ENCODE data around the gene ITPR3. TPM values are rescaled to one million over a fixed set of nuclear protein-coding genes. Genes with fewer than 3 reads are reported as not detected.

The ITPR3 gene
- total RNA-seq, 1 donor from 2014 or later: 21.6 TPM

DNA sequence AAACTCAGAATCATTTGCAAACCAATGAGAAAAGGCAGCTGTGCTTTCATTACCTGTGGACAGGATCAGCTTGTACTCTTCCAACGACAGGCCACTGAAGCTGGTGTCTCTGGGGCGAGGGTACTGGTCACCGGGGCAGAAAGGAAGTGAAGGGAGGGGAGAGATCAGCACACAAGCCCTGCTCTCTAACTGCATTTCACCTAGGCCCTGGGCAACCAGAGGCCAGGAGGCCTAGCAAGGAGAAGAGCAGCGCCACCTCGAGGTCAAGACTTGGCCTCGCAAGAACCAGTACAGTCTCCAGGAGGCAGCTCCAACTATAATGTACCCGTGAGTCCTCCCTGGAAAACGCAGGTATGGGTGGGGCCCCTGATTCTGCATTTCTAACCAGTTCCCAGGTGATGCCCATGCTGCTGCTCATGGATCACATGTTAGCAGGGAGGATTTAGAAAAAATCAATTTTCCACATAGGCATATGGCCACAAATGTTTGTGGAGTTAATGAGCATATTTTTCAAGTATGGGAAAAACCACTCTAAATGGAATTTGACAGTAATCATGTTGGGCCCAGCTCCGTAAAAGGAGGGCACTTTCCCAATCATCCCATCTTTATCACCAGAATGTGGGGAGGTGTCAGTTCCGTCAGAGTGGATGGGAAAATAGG, 79.4 kb downstream of the ITPR3 start:
- peak; percentile 82 for DNase-seq

DNA sequence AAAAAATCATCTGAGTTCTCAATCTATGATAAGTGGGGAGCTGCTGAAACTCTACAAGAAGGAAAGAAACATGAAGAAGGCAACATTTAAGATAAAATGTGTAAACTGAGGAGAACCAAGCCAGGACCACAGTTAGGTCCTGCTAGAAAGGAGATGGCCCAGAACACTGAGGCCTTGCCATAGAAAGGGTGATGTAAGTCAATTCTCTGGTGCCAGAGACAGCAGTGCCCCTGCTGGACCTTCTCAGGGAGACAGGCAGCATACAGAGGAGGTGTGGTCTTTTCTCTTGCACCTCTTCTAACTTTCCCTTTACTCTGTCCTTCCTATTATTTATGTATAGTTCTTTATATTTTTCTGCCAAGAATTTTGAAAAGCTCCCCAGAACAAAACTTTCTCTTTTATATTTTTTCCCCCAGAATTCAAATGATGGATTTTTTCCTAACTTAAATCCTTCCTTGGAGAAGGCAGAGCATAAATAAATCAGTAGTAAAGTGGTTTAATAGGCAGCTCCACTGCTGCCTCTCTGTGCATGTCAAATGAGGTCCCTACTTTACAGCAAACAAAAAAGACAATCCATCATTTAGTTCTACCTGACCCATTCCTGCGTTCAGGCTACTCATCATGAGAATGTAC, 81.3 kb downstream of the ITPR3 start:
- no peak for DNase-seq

DNA sequence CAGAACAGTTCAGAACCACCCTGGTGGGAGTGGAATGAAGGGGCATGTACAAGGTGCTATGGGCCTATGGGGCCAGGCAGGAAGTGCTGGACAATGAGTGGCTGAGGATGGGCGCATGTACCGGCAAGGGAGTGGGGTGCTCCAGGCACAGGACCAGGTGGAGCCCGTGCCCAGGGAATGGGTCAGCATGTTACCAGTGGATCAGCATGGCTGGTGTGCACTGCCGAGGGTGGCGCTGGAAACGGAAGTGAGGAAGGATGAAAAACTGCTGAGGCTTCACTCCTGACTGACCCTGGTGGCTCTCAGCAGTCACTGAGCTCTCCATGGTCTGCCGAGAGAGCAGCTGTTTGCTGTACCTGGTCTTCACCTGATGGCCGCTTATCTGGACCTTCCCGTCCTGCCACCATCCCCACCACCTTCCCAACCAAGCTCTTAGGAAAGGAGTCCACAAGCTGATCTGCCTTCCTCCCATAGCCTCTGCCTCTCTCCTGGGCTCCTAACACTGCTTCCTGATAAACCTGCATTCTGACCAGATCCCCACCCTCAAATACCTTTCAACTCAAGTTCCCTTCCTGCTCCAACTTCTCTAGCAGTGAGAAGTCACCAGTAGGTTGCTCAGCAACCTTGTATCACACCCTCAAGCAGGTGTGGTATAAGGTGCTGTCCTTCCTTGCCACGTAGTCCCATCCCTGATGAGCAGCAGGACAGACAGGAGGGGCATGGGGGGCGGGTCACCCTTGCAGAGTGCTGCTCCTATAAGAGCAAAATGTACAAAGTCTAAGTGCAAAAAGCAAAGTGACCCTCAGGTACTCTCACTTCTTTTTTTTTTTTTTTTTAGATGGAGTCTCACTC, 83.3 kb downstream of the ITPR3 start:
- DNase-seq: no peak

DNA sequence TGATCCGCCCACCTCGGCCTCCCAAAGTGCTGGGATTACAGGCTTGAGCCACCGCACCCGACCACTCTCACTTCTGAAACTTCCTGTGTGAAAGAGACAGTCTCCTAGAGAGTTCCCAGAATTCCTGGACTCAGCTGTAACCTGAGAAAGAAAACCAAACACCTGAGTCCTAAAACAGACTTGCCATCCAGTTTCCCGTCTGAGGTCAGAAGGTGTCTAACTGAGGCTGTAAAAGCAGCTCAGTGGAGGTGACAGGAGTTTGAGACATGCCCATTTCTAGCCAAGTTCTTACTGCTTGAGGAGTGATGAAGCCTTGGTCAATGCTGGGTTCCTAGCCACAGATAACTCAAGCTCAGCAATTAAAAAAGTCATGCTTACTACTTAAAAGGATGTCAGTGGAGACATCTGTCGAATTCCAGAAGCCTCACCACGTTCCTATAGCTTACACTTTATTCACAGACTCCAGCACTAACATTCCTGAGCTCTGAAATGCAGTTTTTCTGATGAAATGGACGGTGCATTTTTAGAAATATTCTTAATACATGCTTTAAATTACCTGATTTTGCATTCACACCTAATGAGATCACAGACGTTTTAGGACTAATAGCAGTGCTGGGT, 84.3 kb downstream of the ITPR3 start:
- no peak for DNase-seq

DNA sequence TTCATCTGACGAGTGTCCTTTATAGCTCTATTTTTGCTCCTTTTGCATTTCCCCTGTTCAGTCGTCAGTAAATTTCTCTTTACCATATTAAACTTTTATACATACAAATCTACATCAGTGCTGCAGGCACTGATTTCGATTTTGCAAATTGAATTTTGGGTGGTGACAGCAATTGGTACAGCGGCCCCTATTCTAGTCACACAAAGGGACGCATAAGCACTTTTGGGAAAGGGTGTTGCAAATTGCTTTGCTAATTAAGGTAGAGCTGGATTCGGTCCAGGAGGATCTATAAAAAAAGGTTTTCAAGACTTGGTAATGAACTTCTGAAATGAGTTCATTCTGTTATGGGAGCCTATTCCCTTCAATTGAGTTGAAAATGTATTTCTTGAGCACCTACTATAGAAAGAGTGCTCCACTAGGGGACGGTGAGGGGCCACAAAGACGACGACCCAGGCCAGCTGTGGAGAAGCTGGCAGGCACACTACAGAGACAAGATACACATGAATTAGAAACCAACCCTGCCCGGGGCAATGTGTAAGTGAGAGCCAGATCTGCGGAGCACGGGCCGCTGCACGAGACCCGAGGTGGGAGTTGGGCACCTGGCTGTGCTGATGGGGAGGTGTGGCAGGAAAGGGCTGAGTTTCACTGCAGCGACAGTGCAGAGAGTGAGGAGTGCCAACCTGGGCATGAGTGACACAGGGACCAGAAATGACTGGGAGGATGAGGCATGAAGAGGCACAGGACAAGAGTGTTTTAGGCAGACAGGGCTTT, 85.0 kb downstream of the ITPR3 start:
- no peak for DNase-seq

DNA sequence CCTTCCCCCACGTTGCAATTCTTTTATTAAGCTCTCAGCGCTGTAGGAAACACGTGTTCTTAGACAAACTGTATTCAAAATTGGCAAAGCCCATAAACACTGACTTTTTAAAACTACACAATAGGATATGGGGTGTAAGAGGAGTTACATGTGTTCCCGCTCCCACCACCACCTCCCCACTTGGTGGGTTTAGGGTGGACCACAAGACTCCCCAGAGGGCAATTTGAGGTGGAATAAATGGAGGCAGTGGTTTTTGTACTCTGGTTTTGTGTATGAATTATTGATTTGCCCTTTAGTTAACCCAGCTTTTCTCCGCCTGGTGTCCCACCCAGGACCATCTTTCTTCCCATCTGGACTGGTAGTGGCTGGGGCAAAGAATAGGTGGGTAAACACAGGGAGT, 86.6 kb downstream of the ITPR3 start:
- DNase-seq: no peak

DNA sequence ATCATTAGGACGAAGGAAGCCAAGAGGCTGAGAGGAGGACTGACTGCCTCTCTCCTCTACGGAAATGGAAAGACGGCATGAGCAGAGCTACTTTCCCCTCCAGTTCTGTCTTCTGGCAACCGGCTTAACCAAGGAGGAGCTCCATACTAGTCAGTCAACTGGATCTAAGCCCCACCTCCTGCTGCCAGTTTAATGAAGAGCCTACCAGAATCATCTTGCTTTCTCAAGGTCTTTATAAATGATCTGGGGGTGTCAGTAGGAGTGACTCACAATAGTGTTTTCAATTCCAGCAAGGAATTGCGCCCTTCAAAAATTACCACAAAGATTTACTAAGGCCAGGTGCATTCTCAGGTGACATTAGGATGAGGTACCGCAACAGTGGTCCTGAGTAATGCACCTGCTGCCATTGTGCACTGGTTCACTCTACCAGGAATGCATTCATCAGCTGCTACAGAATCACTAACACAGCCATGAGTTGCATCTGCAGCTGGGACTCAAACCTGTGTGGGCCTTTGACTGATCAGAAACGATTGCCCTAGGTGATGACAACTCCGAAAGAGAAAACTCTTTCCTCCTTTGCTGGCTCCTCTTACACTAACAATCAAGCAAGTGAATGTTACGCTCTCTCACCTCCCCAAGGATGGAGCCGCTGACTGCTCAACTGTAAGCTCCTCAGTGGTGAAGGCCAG, 87.5 kb downstream of the ITPR3 start:
- DNase-seq: no peak

DNA sequence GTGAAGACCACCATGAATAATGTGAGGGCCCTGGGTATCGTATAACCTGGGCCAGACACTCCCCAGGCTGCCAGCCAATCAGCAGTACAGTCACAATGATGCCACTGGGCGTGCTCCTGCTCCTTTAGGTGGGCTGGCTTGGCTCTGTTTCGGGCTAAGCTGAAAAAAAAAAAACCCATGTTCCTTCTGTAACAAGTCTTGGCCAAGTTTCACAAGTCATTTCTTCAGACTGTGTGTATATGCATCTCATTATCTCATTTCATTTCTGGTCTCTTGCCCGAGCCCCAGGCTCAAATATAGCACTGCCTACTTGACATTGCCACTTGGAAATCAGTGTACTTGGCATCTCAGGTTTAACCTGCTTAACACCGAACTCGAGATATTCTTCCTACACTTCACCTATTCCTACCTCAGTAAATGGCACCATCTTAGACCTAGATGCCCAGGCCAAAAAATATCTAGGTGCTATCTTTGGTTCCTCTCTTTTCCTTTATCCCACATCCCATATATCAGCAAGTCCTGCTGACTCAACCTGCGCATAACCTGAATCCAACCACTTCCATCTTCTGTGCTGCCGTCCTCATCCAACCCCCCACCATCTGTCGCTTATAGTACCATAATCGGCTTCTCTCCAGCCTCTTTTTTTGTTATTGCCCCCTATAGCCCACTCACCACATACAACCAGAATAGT, 88.6 kb downstream of the ITPR3 start:
- no peak for DNase-seq

DNA sequence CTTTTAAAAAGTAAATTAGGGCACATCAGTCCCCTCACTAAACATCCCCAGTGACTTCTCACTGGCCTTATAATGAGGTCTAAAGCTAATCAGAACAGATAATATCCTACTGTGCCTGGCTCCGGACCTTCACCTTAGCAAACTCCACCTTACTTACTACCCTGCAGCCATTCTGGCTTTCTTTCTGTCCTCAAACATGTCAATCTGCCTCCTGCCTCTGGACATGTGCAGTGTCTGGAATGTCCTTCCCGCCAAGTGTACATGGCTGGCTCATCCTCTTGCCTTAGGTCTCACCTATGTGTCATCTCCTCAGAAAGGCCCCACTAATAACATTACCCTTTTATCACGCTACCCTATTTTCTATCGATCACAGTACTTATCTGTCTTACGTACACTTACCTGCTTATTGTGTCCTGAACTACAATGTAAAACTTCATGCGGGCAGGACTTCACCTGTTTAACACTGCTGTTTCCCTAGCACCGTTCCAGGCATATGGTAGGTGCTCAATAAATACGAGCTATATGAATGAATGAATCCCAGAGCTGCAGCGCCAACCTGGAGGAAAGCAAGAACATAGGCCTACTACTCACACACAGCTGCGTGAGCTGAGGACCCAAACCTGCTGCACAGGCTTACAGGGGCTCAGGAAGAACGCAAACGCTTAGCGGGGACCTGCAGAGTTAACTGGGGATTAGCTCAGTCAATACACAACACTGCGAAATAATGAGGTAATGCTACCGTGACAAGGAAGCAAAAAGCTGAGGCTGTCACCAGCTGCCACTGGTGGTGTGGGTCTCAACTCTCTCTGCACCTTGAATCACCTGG, 89.4 kb downstream of the ITPR3 start:
- peak; percentile 47 for DNase-seq

DNA sequence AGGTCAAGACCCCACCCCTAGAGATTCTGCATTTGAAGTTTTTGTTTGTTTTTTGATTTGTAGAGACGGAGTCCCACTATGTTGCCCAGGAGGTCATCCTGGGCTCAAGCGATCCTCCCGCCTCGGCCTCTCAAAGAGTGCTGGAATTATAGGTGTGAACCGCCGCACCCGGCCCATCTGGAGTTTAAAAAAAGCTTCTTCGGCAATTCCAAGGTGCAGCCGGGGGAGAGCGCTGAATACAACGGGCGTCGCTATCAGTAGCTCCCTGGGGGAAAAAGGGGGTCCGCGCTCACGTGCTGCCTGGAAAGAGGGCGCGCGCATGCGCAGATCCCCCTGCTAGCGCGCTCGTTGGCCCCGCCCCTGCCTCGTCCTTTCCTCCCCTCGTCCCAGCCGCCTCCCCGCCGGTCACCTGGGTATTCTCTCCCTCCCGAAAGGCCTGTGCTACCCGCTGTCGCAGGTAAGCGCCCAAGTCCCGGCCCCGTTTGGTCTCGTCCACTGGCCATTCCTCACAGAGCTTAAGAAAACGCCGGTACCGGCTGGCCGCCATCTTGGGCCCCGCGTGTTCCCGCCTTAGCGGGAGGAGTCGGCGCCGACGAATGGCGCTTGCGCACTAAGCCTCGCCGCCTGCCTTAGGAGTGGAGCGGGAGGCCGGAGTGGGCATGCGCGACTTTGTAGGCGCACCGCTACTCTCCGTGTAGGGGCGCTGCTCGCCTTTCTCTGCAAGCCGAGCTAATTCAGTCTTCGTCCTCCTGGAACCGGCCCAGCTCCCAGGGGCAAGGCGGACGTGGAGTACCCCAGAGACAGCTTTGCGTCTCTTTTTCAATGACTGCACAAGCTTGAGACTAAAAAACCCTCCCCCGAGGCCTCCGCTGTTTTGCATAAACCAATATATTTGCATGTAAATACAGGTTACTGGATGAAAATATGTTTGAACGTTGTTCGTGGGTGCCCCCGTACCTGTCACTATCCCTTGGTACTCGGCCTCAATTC, 90.3 kb downstream of the ITPR3 start, which contains the start of gene UQCC2:
Gene UQCC2 (minus strand): TSS at position 561 of the 990 bp plus-strand sequence. CDS start 14 bp downstream, at position 547.
- peak; percentile 99 for DNase-seq

DNA sequence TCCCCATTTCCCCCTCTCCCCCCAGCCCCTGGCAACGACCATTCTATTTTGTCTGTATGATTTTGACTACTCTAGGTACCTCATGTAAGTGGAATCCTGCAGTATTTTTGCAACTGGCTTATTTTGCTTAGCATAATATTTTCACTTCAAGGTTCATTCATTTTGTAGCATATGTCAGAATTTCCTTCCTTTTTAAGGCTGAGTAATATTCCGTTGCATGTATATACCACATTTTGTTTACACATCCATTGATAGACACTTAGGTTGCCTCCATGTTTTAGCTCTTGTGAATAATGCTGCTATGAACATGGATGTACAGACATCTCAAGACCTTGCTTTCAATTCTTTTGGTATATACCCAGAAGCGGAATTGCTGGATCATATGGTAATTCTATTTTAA, 91.8 kb downstream of the ITPR3 start:
- no peak for DNase-seq

DNA sequence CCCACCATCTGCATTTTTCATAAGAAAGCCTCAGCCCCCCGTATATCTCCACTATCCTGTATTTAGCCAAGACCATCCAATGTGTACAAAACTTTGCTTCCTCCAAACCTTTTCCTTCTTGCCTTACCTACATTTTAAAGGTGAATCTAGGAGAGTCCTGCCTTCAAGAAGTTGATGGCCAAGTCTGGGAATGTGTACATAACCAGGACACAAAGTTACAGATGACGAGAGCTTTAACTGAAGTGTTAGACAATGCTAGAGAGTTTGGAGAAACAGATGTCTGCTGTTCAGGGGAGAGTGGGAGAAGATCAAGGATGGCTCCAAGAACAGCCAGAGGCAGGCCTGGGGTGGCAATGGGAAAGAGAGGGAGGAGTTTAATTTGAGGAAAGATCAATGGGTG, 92.7 kb downstream of the ITPR3 start:
- no peak for DNase-seq

DNA sequence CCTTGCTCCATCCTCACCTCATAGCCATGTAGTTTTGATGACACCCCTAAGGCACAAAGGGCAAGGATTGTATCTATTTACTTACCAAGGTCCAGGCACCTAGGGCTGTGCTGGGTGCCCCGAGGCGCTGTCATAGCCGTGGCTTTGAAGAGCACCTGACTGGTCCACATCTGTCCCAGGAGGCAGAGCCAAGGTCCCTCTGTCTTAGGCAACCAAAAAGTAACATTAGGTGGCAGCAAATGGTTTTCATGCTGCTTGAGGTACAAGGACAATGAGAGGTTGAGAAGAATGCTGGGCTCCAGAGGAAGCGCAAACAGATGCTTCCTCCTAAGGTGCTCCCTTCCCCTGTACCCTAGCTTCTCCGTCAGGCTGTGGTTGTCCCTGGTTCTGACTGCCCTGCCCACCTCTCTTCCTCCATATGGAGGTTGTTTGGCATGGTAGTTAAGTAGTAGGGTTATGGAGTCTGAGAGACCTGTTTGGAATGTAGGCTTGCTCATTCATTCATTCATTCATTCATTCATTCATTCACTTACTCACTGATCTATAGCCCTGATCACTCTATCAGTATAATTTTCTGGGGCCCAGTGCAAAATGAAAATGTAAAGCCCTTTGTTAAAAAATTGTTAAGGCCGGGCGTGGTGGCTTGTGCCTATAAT, 93.4 kb downstream of the ITPR3 start:
- DNase-seq: no peak

DNA sequence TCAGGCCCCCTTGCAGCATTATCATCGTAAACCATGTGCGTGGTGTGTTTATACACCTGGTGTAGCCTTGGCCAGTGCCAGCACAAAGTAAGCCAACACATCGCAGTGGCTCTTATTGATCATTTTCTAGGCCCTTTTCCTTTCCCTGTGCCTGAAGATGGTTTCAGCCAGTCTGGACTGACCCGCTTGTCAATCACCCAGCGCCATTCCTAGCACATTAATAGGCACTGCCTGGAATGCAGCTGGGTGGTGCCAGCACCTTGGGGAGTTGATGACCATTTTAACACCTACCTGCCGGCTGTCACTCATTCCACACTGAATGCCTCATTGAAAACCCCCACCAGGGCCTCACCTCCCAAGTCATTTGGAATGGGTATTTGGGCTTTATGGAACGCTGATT, 95.3 kb downstream of the ITPR3 start:
- no peak for DNase-seq

DNA sequence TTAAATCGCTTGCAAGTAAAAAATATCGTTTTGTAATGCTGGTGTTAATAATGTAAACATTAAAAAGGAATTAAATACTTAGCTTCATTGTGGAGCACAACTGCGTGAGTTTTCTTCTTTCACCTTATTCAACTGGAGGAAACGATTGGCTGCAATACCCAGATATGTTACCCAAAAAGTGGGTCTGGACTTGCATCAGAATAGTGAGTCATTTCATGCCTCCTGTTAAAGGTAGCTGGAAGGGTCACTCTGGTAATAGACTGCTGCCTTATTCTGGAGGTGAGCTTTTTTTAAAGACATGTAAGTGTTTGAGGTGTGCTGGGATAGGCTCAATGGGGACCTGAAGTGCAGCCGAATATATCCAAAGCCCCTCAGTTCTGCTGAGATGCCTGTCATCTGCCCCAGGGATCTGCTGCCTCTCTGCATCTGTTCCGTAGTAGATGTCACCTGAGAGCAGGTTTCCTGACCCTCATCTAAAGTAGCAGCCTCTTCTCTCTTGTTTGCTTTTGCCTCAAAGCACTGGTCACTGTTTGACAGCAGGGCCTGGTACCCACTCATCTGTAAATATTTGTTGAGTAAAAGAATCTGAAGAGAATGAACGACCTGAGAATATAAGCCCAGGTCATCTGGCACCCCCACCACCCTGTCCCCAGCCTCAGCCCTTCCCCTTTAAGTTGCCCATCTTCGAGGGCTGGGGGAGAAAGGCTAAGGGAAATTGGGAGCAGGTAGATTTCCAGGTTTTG, 95.9 kb downstream of the ITPR3 start:
- no peak for DNase-seq

DNA sequence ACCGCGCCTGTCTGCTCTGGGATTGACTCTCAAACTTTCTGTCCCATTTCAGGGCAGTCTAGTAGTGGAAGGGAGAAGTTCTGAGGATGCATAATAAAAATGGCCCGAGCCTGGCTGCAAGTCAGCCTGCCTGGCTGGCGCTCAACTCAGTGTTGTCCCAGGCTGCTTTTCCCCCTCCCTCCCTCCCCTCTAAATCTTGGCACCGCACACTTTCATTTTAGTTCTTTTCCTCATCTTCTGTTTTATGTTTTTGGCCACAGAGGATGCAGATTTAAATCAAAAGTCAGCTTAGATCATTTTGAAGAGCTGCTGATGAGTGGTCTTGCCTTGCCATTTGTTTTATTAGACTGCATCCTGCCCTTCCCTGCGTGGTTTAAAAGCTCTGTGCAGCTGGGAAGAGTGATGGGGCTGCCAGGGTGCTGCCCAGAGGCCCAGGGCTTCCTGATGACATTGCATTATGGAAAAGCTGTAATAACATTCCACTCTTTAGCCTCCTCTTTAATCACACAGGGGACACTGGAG, 96.9 kb downstream of the ITPR3 start:
- DNase-seq: peak; percentile 30

DNA sequence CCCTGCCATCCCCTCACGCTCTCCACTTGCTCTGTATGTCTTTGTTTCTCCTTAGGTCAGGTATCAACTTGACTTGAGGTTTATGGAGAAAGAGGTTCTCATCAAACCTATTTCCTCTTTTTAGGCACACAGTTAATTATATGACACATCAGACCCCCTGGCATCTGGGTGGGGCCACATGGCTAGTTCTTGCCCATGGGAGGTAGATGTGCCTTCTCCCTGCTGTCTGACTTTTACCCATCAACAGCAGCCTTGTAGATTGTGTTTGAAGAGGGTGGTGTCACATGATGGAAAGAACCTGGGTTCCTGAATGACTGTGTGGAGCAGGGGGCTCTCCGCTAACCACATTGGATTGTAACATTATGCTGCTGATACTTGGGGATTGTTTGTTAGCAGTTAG, 97.6 kb downstream of the ITPR3 start:
- DNase-seq: no peak

Data from tongue (tissue), 2 donors.